ENCODE measurements around the gene DLK1. TPM values are rescaled to one million over a fixed set of nuclear protein-coding genes. Genes with fewer than 3 reads are reported as not detected.

Gene DLK1
- total and polyA plus RNA-seq, 3 donors from 2014 or later, result 45.6 to 109 (median 59.4) TPM

- Histone ChIP-seq H3K36me3 (ENCODE audit: low read depth, missing control alignments) (no peaks in the 10 kb centered on the region), H3K27me3 (no peaks in the 10 kb centered on the region), H3K27ac (no peak overlapping the region), H3K4me1 (peaks cover 16% of the 10 kb centered on the region), H3K9me3 (no peaks in the 10 kb centered on the region), H3K4me3 (no peak overlapping the region)
- DNase-seq, result no peak
- intact Hi-C loops (cut with DNase I; ENCODE audit: low total_unique reads), result no loop called here
- 87 to 88% methylated on average over 16 of the region's 16 CpGs for WGBS, 2 donors
- no peak for TF ChIP-seq POLR2A (IDR thresholded peaks at IDR 0.05)
Measured at GRCh38 chr14:100698666-100699448, 27.8 kb upstream of the DLK1 start.

DNA sequence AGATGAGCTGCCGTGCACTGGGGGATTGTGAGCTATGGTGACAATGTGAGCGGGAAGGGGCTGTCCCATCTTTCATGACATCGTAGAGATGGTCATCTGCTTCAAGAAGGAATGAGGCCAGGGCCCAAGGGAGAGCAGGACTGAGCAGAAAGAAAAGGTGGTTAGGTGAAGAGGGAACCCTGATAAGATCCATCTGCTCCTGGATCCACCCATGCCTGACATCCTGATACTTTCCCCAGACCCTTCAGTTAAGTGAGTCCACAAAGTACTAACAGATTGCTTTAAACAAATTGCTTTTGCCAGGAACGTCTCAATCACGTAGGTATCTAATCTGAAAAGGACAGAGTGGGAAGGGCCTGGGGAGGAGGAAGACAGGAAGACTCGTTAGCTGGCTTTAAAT is 25.4 kb upstream of the DLK1 start:
- no peaks in the 10 kb centered on the region for H3K36me3 ChIP-seq (ENCODE audit: low read depth, missing control alignments)
- intact Hi-C loops (cut with DNase I; ENCODE audit: low total_unique reads), result no loop called here
- DNase-seq, result no peak
- no peak for TF ChIP-seq POLR2A (IDR thresholded peaks at IDR 0.05)
- TF ChIP-seq, protein P1, sequence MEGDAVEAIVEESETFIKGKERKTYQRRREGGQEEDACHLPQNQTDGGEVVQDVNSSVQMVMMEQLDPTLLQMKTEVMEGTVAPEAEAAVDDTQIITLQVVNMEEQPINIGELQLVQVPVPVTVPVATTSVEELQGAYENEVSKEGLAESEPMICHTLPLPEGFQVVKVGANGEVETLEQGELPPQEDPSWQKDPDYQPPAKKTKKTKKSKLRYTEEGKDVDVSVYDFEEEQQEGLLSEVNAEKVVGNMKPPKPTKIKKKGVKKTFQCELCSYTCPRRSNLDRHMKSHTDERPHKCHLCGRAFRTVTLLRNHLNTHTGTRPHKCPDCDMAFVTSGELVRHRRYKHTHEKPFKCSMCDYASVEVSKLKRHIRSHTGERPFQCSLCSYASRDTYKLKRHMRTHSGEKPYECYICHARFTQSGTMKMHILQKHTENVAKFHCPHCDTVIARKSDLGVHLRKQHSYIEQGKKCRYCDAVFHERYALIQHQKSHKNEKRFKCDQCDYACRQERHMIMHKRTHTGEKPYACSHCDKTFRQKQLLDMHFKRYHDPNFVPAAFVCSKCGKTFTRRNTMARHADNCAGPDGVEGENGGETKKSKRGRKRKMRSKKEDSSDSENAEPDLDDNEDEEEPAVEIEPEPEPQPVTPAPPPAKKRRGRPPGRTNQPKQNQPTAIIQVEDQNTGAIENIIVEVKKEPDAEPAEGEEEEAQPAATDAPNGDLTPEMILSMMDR (IDR thresholded peaks at IDR 0.05), result no peak
- H3K27me3 ChIP-seq, result no peaks in the 10 kb centered on the region
- H3K27ac ChIP-seq, result no peak overlapping the region
- H3K4me3 ChIP-seq, result no peak overlapping the region
- H3K9me3 ChIP-seq, result no peaks in the 10 kb centered on the region
- 62 to 72% methylated on average over 6 of the region's 6 CpGs for WGBS, 2 donors
- H3K4me1 ChIP-seq, result peaks cover 5% of the 10 kb centered on the region

GRCh38 chr14:100702590-100702989 is 24.1 kb upstream of the DLK1 start:
- intact Hi-C loops (cut with DNase I; ENCODE audit: low total_unique reads), result no loop called here
- no peak for DNase-seq
- WGBS, 2 donors, result 78 to 93% methylated on average over 8 of the region's 8 CpGs

DNA sequence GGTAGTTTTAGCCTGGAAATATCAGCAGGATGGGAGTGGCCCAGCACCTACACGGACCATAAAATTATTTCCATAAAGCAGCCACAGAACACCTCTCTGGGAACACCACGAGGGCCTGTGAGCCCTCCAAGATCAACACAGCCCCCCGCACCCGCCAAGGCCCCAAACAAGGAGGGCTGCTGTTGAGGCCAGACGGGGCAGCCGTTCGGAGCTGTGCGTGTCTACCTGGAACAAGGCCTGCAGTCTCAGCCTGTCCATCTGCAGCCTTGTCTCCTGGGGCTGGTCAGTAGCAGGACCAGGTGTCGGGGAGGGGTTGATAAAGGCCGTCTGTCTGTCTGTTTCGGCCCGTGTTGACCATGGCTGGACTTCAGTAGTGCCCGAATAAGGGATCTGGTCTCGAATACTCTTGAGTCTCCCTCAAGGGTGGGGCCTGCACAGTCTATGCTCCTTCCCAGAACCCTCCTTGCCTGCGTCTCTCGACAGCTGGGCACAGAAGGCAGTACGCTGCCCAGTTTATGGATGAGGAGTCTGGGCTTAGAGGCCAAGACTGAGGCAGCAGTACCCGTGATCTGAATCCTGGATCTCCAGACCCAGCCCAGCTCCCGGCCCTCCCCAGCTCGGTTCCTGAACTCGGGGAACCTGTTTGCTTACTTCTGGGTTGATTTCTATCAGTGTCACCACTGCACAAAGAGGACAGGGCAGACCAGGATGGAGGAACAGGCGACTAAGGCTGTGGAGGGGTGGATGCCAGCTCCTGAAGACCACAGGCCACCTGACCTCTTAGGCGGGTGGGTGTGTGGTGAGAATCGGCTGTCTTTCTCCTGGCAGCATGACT is 23.1 kb upstream of the DLK1 start:
- Histone ChIP-seq H3K27me3 (no peaks in the 10 kb centered on the region), H3K27ac (no peak overlapping the region), H3K9me3 (no peaks in the 10 kb centered on the region), H3K4me1 (peaks cover 5% of the 10 kb centered on the region), H3K36me3 (ENCODE audit: low read depth, missing control alignments) (no peaks in the 10 kb centered on the region), H3K4me3 (no peak overlapping the region)
- 89% methylated on average over 18 to 24 of the region's 24 CpGs for WGBS, 2 donors
- DNase-seq, result no peak
- TF ChIP-seq POLR2A (IDR thresholded peaks at IDR 0.05), result no peak
- TF ChIP-seq, protein P1 (IDR thresholded peaks at IDR 0.05), result no peak
- intact Hi-C loops (cut with DNase I; ENCODE audit: low total_unique reads), result no loop called here

More at GRCh38 chr14:100702590-100702989, 24.1 kb upstream of the DLK1 start:
- H3K36me3 ChIP-seq (ENCODE audit: low read depth, missing control alignments), result no peaks in the 10 kb centered on the region
- no peaks in the 10 kb centered on the region for H3K4me1 ChIP-seq
- H3K27ac ChIP-seq, result no peak overlapping the region
- H3K4me3 ChIP-seq, result no peak overlapping the region
- TF ChIP-seq, protein P1 (IDR thresholded peaks at IDR 0.05), result no peak
- no peak for TF ChIP-seq POLR2A (IDR thresholded peaks at IDR 0.05)
- H3K27me3 ChIP-seq, result no peaks in the 10 kb centered on the region
- H3K9me3 ChIP-seq, result no peaks in the 10 kb centered on the region

- WGBS, 2 donors, result 72 to 77% methylated on average over 12 to 13 of the region's 13 CpGs
- Histone ChIP-seq H3K36me3 (ENCODE audit: low read depth, missing control alignments) (no peaks in the 10 kb centered on the region), H3K27ac (no peak overlapping the region), H3K27me3 (no peaks in the 10 kb centered on the region), H3K9me3 (no peaks in the 10 kb centered on the region), H3K4me3 (no peak overlapping the region), H3K4me1 (peaks cover 28% of the 10 kb centered on the region)
- intact Hi-C loops (cut with DNase I; ENCODE audit: low total_unique reads), result no loop called here
- DNase-seq, result no peak
- TF ChIP-seq, protein P1 (IDR thresholded peaks at IDR 0.05), result no peak
- TF ChIP-seq POLR2A (IDR thresholded peaks at IDR 0.05), result no peak
Measured at GRCh38 chr14:100706200-100706599, 20.5 kb upstream of the DLK1 start.

Measured in testis (tissue), 3 donors.